HepG2 (cell line): ENCODE measurements around the gene GDF15. TPM values are rescaled to one million over a fixed set of nuclear protein-coding genes. Genes with fewer than 3 reads are reported as not detected.

ENCODE experiments used
- CCDC6 ChIP-seq: sonication (generic); formaldehyde crosslinking; IDR thresholded peaks from 2 replicates; pipeline ENCODE4 v1.8.1; 2022; ENCODE audit warnings: mild to moderate bottlenecking, missing genetic modification reagents, moderate library complexity
- CEBPZ ChIP-seq: IDR thresholded peaks from 2 replicates; pipeline ENCODE4 v1.6.1; 2012; ENCODE audit warnings: low read length, improper control_type of control experiment
- CERS6 ChIP-seq: sonication (generic); formaldehyde crosslinking; IDR thresholded peaks from 2 replicates; pipeline ENCODE4 v1.5.0; 2020; ENCODE audit warnings: missing genetic modification reagents
- CSRNP2 ChIP-seq: sonication (generic); formaldehyde crosslinking; conservative IDR thresholded peaks from 2 replicates; pipeline ENCODE4 v1.8.0; 2022; ENCODE audit warnings: low read depth, missing genetic modification reagents
- FLYWCH1 ChIP-seq: sonication (generic); formaldehyde crosslinking; IDR thresholded peaks from 2 replicates; pipeline ENCODE4 v1.8.1; 2023; ENCODE audit warnings: mild to moderate bottlenecking, missing genetic modification reagents
- GZF1 ChIP-seq: sonication (generic); formaldehyde crosslinking; IDR thresholded peaks from 2 replicates; pipeline ENCODE4 v1.5.1; 2020; ENCODE audit warnings: mild to moderate bottlenecking, missing genetic modification reagents
- IKZF5 ChIP-seq: IDR thresholded peaks from 2 replicates; pipeline ENCODE4 v1.6.1; 2018; ENCODE audit warnings: missing genetic modification reagents, mild to moderate bottlenecking, missing compliant biosample characterization
- NPAS2 ChIP-seq: sonication (generic); formaldehyde crosslinking; IDR thresholded peaks from 2 replicates; pipeline ENCODE4 v1.8.0; 2022; ENCODE audit warnings: mild to moderate bottlenecking, missing genetic modification reagents, borderline replicate concordance
- PRPF4 ChIP-seq: fragments of 200-400 bp; formaldehyde crosslinking; IDR thresholded peaks from 2 replicates; pipeline ENCODE4 v1.6.1; 2016; ENCODE audit warnings: low read length, low read depth; ENCODE audit not compliant: poor library complexity, severe bottlenecking
- ZIK1 ChIP-seq: sonication (generic); formaldehyde crosslinking; IDR thresholded peaks from 2 replicates; pipeline ENCODE4 v1.5.0; 2020; ENCODE audit warnings: mild to moderate bottlenecking, low read depth, missing genetic modification reagents, borderline replicate concordance
- ZNF296 ChIP-seq: sonication (generic); formaldehyde crosslinking; conservative IDR thresholded peaks from 2 replicates; pipeline ENCODE4 v1.5.0; 2020; ENCODE audit warnings: mild to moderate bottlenecking, missing genetic modification reagents
- ZNF33B ChIP-seq: sonication (generic); formaldehyde crosslinking; IDR thresholded peaks from 2 replicates; pipeline ENCODE4 v1.5.1; 2020; ENCODE audit warnings: mild to moderate bottlenecking, missing genetic modification reagents
- ZNF615 ChIP-seq: sonication (generic); formaldehyde crosslinking; IDR thresholded peaks from 2 replicates; pipeline ENCODE4 v1.5.0; 2020; ENCODE audit warnings: mild to moderate bottlenecking, missing genetic modification reagents, borderline replicate concordance
- ZNF710 ChIP-seq: sonication (generic); formaldehyde crosslinking; IDR thresholded peaks from 2 replicates; pipeline ENCODE4 v1.5.0; 2020; ENCODE audit warnings: mild to moderate bottlenecking, missing genetic modification reagents, borderline replicate concordance
- ZSCAN5A ChIP-seq: sonication (generic); formaldehyde crosslinking; IDR thresholded peaks from 2 replicates; pipeline ENCODE4 v1.8.0; 2022; ENCODE audit warnings: mild to moderate bottlenecking, missing genetic modification reagents, borderline replicate concordance
- polyA plus RNA-seq, 8 experiments: library from polyadenylated mRNA; depleted of rRNA in 3 of 8; stranded (reverse) in 7 of 8; unstranded in 1 of 8; fragments of >200 nt; fragmentation: Illumina TruSeq in 4 of 8; extraction: Trizol in 4 of 8; gene quantifications; 2 replicates each; pipeline versions ENCODE4 v1.2.1 to v1.2.3, GENCODE V29; 2011 to 2016; ENCODE audit warnings: low read depth in 4 of 8, missing spikeins in 1 of 8, mixed read lengths in 1 of 8; ENCODE audit not compliant: insufficient read depth in 1 of 8
- total RNA-seq, 5 experiments: library from RNA; depleted of rRNA; stranded (reverse); fragments of >200 nt; fragmentation: Illumina TruSeq; extraction: Trizol; gene quantifications; 2 replicates each; pipeline ENCODE4 v1.2.3, GENCODE V29; 2016; ENCODE audit warnings: low read depth in 1 of 5

GDF15 gene
- total and polyA plus RNA-seq, 2 of the 13 experiments (the other 11 are each of a cell fraction or from before 2014, with no cell fraction given) = 146 to 422 TPM

- TF ChIP-seq IKZF5 (CRISPR knock-in tag) (peak; percentile 93), ZNF296 (0 out of 2 replicates have a peak, but pooled peaks have one; percentile 55), ZSCAN5A (peak; percentile 92; the same call in 1 of the 2 replicates), CCDC6 (CRISPR knock-in tag) (peak; percentile 82; the same call in 1 of the 2 replicates), FLYWCH1 (CRISPR knock-in tag) (no peak), CERS6 (CRISPR knock-in tag) (no peak), ZNF710 (CRISPR knock-in tag) (peak; percentile 74; the same call in 1 of the 2 replicates), CSRNP2 (CRISPR knock-in tag) (no peak), ZNF615 (no peak), GZF1 (no peak), ZIK1 (CRISPR knock-in tag) (peak; percentile 35; the same call in 1 of the 2 replicates), ZNF33B (CRISPR knock-in tag) (peak; percentile 86), CEBPZ (no peak), NPAS2 (CRISPR knock-in tag) (no peak), PRPF4 (no peak)
Measured at GRCh38 chr19:18379803-18380747, 5.9 kb upstream of the GDF15 start (continued).
